MCF 10A (cell line): ENCODE data around the gene A1BG. TPM values are rescaled to one million over a fixed set of nuclear protein-coding genes. Genes with fewer than 3 reads are reported as not detected.
"Not testable (repeated sequence)": the region's sequence is repeated elsewhere in the genome, so short reads cannot be mapped to it uniquely, and the experiment has no call there.

Experiments
- BruUV-seq: library from RNA; stranded (reverse); fragments of 400-500 nt; replicated peaks from 2 replicates; lab custom pipeline; 2021; lab: Mats Ljungman, UMichigan
- CTCF ChIA-PET: fragments of 300-600 bp; sonication (Branson Sonifier 250); formaldehyde crosslinking; extraction: SDS; loops from one replicate; lab custom pipeline; 2021; ENCODE audit warnings: antibody characterized with exemption, inconsistent platforms; lab: Yijun Ruan, JAX
- POLR2A ChIA-PET: fragments of 300-600, 350-650 bp; sonication (Branson Sonifier 250); formaldehyde crosslinking; extraction: SDS; loops from one replicate; lab custom pipeline; 2020; ENCODE audit warnings: antibody characterized with exemption, inconsistent platforms; lab: Yijun Ruan, JAX
- DNase-seq: peaks from one replicate; pipeline ENCODE4 v3.0.0-alpha.2; 2018; ENCODE audit not compliant: unreplicated experiment
- H3K27ac Mint-ChIP-seq: one replicate; pipeline ENCODE4 v1.8.0; 2022; ENCODE audit warnings: mild to moderate bottlenecking, low read depth, mixed read lengths; ENCODE audit not compliant: unreplicated experiment
- H3K27me3 Mint-ChIP-seq: one replicate; pipeline ENCODE4 v1.8.0; 2022; ENCODE audit warnings: mixed read lengths; ENCODE audit not compliant: insufficient read depth, unreplicated experiment
- H3K36me3 Mint-ChIP-seq: one replicate; pipeline ENCODE4 v1.8.0; 2022; ENCODE audit warnings: mild to moderate bottlenecking, moderate library complexity, mixed read lengths; ENCODE audit not compliant: insufficient read depth, unreplicated experiment
- H3K4me1 Mint-ChIP-seq: one replicate; pipeline ENCODE4 v1.8.0; 2022; ENCODE audit warnings: mixed read lengths; ENCODE audit not compliant: insufficient read depth, unreplicated experiment
- H3K4me3 Mint-ChIP-seq: one replicate; pipeline ENCODE4 v1.8.0; 2022; ENCODE audit warnings: mild to moderate bottlenecking, moderate library complexity, mixed read lengths; ENCODE audit not compliant: unreplicated experiment
- H3K9me3 Mint-ChIP-seq: one replicate; pipeline ENCODE4 v1.8.0; 2022; ENCODE audit warnings: mixed read lengths; ENCODE audit not compliant: unreplicated experiment
- CTCF ChIP-seq: fragments of 200-600 bp; IDR thresholded peaks from one replicate; pipeline ENCODE4 v1.8.0; 2022; ENCODE audit warnings: antibody characterized with exemption, mild to moderate bottlenecking; ENCODE audit not compliant: unreplicated experiment
- intact Hi-C: fragments of 100-400 bp; cut with micrococcal nuclease; formaldehyde crosslinking; loops from 2 replicates; pipeline ENCODE4 v1.14.1; 2022
- total RNA-seq: library from RNA; stranded (reverse); gene quantifications from 2 replicates; pipeline ENCODE4 v1.2.3, GENCODE V29; 2022

The A1BG gene
- total RNA-seq, 1 experiment from 2014 or later: 6.4 TPM

GRCh38 chr19:58315580-58315979 lies 37.7 kb downstream of the A1BG start:
- DNase-seq: no peak
- no TSS peak for BruUV-seq
- CTCF ChIA-PET: no interaction called here
- intact Hi-C loops: no loop called here
- TF ChIP-seq CTCF: no peak
- no peak overlapping the region for H3K27ac Mint-ChIP-seq
- H3K9me3 Mint-ChIP-seq: no peaks in the 10 kb centered on the region
- H3K36me3 Mint-ChIP-seq: peaks cover 48% of the 10 kb centered on the region
- H3K27me3 Mint-ChIP-seq: no peaks in the 10 kb centered on the region
- no peak overlapping the region for H3K4me3 Mint-ChIP-seq
- POLR2A ChIA-PET: interaction anchor here (2.0 kb wide), 1 partner anchor 10 kb away, joined by 6 read pairs; the partner anchor contains the start of gene ERVK3-1
- H3K4me1 Mint-ChIP-seq: no peaks in the 10 kb centered on the region

- DNase-seq: no peak
- Mint-ChIP-seq H3K4me1 (no peaks in the 10 kb centered on the region), H3K9me3 (no peaks in the 10 kb centered on the region), H3K36me3 (peaks cover 76% of the 10 kb centered on the region), H3K27ac (no peak overlapping the region), H3K27me3 (no peaks in the 10 kb centered on the region), H3K4me3 (no peak overlapping the region)
- intact Hi-C loops: no loop called here
- CTCF ChIA-PET: no interaction called here
- TF ChIP-seq CTCF: no peak
- POLR2A ChIA-PET: interaction anchor here (1.1 kb wide), 1 partner anchor 15 kb away, joined by 4 read pairs; the partner anchor contains the start of gene ZSCAN22
- no TSS peak for BruUV-seq
Observed at GRCh38 chr19:58311345-58311865, 41.9 kb downstream of the A1BG start.

- ChIA-PET CTCF (interaction anchor here (1.0 to 1.6 kb wide), 2 partner anchors 25 to 55 kb away, joined by 4 to 6 read pairs; no protein-coding TSS in a partner anchor), POLR2A (interaction anchor here (1.0 to 1.1 kb wide), 2 partner anchors 16 to 32 kb away, joined by 3 to 4 read pairs; partner anchors contain the start of genes ZNF8 and ZSCAN22)
- intact Hi-C loops, H3K4me1 Mint-ChIP-seq, H3K9me3 Mint-ChIP-seq, H3K4me3 Mint-ChIP-seq, H3K27me3 Mint-ChIP-seq, H3K27ac Mint-ChIP-seq, BruUV-seq, DNase-seq: not testable (repeated sequence)
- H3K36me3 Mint-ChIP-seq: peaks cover 74% of the 10 kb centered on the region
- peak; percentile 14 for TF ChIP-seq CTCF
Observed at GRCh38 chr19:58310685-58311084, 42.6 kb downstream of the A1BG start.

GRCh38 chr19:58307736-58308135 lies 45.6 kb downstream of the A1BG start:
- Mint-ChIP-seq H3K27me3 (no peaks in the 10 kb centered on the region), H3K9me3 (no peaks in the 10 kb centered on the region), H3K4me3 (no peak overlapping the region), H3K36me3 (peaks cover 58% of the 10 kb centered on the region), H3K4me1 (peaks cover 10% of the 10 kb centered on the region), H3K27ac (no peak overlapping the region)
- POLR2A ChIA-PET: interaction anchor here (1.1 to 3.8 kb wide), 2 partner anchors 18 to 30 kb away, joined by 3 to 34 read pairs; partner anchors contain the start of gene ZSCAN22
- CTCF ChIA-PET: interaction anchor here (1.5 kb wide), 1 partner anchor 842 kb away, joined by 3 read pairs; no protein-coding TSS in a partner anchor
- intact Hi-C loops: no loop called here
- TF ChIP-seq CTCF: no peak
- no peak for DNase-seq
- no TSS peak for BruUV-seq
